ENCODE data around the gene LPCAT1.
A peak's percentile ranks its signal among the peaks of the same experiment; 100 is the strongest.

Gene LPCAT1

DNA sequence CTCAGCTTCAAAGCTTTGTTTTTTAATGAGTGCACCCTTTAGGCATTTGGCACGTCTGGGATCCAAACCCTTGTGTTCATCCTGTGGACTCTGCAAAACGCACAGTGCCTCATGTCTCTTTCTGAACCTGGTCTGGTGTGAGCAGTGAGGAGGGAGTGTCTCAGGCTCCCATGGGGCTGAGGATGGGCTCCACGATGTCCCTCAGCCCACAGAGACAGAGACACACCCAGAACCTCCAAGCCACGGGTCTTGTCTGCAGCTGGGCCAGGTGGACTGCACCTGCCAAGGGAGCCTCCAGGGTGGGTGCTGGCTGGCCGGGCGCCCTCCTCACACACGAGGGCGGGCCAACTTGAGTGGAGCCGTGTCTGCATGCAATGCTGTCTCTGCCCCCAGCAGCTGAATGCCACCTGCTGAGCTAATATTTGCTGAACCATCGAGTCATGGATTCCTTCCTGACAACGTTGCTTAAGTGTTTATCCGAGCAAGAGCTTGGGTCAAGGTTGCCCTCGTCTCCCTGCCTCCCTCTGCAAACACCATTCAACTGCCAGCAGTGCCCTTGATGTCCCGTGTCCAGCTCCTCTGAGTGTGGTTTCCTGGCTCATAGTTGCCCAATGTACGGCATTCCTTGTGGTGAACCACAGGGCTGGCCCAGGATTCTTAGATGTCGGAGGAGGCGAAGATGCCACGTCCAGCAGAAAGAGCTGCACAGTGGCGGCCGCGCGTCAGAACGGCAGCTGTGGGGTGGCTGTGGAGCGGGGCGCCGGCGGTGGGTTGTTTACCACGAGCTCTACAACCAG lies 31.4 kb upstream of the LPCAT1 start:
- DNase-seq (ENCODE audit: low spot score), result no peak

- DNase-seq (ENCODE audit: low spot score), result no peak
Observed at GRCh38 chr5:1554410-1554967, 30.7 kb upstream of the LPCAT1 start.

- no peak for DNase-seq (ENCODE audit: low spot score)
Observed at GRCh38 chr5:1553539-1554409, 30.0 kb upstream of the LPCAT1 start.

DNA sequence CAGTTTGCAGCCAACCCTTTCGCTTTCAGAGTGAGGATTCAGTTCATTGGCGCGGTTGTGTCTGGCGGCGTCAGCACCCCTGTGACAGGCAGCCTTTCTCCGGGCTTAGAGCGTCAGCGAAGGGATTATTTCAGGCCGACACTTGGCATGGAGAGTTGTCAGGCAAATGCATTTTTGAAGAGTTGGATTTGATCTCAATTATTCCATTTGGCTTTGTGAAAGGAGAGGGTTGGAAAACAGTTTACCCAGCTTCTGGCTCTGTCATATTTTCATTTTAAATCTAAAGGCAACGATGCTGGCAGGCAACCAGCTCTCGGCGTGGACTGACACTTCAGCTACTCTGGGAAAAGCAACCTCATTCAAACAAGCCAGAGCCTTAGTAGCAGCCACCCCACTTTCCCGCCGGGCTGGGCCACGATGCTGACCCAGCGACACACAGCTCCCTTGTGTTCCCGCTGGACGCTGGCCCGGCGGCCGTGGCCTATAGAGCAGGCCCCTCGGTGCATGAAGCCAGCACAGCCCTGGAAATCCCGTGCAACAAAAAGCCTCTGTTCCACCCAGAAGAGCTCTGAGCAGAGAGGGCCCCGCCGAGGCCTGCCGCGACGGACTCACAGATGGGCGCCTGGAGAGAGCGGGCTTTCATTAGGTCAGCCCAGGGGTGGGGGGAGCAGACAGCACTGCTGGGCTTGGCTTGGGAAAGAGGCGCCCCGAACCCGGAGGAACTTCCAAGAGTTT lies 28.9 kb upstream of the LPCAT1 start:
- DNase-seq (ENCODE audit: low spot score), result peak; percentile 33

GRCh38 chr5:1551426-1552301 lies 27.9 kb upstream of the LPCAT1 start:
- no peak for DNase-seq (ENCODE audit: low spot score)

DNA sequence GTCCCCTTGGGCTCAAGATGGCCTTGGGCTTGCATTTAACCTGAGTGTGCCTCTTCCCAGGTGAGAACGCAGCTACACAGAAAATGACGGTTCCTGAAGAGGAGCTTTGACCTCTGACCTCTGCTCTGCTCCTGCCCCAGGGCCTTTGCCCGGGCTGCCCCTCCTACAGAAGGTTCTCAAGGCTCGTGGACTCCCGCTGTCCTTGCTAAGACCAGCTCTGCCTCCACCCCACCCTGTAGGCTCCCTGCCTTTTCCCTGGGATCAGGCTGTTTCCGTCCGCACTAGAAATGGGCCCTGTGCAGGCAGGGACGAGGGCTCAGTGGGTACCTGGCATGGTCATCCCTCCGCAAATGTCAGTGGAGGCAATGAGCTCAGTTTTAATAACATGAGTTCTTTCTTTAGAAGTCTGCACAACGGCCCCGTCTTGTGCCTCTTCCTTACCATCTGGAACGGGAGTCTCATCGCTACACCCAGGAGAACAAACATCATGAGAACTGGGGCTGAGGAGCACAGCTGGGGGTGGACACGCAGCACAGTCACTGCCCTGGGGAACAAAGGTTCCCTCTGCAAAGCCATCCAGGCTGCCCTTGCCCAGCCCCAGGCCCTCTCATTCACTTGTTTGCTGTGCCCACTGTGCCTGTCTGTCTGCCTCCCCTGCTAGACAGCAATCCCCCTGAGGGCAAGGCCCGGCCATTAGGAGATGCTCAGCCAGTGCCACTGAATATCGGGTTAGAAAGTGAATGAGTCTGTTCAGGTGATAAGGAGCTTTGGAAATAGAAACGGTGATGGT lies 26.7 kb upstream of the LPCAT1 start:
- DNase-seq (ENCODE audit: low spot score), result no peak

- no peak for DNase-seq (ENCODE audit: low spot score)
Observed at GRCh38 chr5:1549475-1550030, 25.8 kb upstream of the LPCAT1 start.

DNA sequence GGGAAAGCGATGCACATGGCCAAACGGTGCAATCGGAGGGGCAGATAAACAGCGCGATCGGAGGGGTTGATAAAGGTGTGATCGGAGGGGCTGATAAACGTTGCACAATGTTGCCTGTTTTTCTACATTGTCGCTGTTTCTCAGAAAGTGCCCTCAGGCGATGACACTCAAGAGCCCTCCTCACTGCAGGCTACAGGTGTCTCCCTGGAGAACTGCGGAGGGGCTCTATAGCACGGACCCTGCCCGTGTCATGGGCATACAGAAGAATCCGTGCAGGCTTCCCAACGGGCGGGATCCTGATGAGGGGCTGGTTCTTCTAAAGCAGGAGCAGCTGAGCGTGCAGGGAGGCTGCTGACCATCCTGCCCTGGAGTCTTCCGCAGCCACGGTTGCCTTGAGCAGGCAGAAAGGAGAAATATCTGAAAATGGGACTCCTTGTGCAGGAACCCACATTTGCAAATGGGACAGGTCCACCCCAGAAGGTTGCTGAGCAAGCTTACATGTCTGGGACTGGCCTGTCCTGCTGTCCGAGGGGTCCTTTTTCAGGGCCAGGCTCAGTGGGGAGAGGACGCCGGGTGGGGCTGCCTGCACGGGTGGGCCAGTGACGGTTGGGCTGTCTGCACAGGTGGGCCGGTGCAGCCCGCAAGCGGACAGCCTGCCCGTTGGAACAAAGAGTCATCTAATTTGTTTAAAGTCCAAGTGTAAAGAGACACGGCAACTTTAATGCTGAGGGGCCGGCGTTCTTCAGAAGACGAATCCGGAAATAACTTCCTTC lies 25.1 kb upstream of the LPCAT1 start:
- no peak for DNase-seq (ENCODE audit: low spot score)

GRCh38 chr5:1547655-1548054 lies 23.9 kb upstream of the LPCAT1 start:
- DNase-seq (ENCODE audit: low spot score), result no peak

- DNase-seq (ENCODE audit: low spot score), result no peak
Observed at GRCh38 chr5:1547236-1547635, 23.5 kb upstream of the LPCAT1 start.

- no peak for DNase-seq (ENCODE audit: low spot score)
Observed at GRCh38 chr5:1546556-1546955, 22.8 kb upstream of the LPCAT1 start.

- no peak for DNase-seq (ENCODE audit: low spot score)
Observed at GRCh38 chr5:1545805-1546355, 22.1 kb upstream of the LPCAT1 start.

DNA sequence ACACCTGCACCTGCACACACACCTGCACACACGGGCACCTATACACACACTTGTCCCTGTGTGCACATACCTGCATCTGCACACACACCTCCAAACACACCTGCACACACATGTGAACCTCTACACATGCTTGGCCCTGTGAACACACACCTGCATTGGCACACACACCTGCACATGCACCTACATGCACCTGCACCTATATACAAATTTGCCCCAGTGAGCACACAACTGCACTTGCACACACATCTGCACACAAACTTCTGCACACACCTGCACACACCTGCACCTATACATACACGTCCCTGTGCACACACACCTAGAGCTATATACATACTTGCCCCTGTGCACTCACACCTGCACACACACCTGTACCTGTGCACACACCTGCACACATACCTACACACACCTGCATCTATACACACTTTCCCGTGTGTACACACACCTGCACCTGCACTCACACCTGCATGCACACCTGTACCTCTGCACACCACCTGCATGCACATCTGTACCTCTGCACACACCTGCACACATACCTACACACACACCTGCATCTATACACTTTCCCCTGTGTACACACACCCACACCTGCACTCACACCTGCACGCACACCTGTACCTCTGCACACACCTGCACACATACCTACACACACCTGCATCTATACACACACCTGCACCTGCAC lies 21.5 kb upstream of the LPCAT1 start:
- no peak for DNase-seq (ENCODE audit: low spot score)

DNA sequence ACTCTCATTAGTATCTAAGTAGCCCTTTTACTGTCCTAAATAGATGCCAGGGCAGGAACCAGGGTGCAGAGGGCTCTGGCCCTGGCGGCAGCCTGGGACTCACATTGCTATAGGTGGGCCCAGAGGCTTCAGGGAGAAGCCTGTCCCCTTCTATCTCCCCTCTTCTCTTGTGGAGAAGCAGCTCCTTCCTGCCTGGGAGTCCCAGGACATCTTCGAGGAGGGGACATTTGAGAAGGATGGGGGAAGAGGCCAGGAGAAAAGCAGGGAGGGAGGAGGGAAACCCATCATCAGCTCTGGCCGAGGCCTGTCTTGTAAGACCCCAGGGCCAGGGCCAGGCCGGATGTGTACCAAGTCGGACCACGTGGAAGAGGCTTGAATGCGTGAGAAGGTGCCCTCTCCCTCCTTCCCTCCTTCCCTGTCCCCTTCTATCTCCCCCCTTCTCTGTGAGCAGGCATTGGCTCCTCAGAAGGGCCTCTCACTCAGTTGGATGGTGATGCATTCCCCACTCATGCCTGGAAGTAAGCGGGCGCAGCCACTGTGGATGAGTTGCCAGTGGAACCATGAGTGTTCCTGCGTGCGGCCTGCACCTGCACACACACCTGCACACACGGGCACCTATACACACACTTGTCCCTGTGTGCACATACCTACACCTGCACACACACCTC lies 20.7 kb upstream of the LPCAT1 start:
- DNase-seq (ENCODE audit: low spot score), result no peak

DNA sequence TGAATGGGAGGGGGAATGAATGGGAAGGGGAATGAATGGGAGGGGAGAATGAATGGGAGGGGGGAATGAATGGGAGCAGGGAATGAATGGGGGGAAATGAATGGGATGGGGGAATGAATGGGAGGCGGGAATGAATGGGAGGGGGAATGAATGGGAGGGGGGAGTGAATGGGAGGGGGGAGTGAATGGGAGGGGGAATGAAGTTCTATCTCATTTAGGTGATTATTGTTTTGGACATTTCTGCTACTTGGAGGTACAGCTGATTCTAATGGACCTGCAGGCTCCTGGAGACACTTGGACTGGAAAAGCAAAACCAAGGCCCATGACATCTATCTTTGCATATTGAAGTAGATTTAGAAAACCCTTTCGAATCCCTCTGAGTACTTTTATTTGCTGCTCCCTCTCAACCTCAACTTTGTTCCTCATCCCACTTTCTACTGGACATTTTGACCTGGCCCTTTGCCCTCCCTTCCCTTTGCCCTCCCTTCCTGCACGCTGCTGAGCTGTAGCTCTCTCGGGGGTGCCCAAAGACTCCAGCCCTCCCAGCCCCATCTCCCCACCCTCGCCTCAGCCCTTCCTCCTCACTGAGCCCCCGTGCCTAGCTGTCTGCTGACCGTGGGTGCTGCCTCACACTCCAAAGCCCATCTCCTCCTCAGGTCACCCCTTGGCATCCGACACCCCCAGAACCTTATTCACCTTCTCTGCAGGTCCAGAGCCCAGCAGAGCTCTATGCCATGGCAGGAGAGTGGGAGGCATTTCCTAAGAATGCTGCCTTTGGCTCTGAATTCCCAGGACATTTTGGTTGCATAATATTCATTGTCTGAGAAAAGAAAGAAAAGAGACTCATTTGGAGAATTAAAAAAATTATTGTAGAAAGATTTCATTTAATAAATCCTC lies 19.9 kb upstream of the LPCAT1 start:
- no peak for DNase-seq (ENCODE audit: low spot score)

DNA sequence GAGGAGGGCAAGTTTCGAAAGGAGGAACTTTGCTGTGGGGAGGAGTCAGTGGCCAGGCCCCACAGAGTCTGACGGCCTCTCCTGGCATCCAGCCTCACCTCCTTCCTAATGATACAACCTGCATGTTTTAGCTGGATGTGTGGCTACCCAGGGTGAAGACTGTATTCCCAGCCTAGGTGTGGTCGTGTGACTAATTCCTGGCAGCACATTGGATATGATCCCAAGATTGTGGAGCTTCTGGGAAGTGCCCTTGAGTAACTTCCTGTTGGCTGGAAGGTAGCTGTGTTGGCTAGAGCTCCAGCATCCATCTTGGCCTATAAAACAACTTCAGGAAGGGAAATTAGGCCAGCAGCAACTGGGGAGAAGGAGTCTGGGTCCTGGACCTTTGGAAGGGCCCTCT lies 19.0 kb upstream of the LPCAT1 start:
- no peak for DNase-seq (ENCODE audit: low spot score)

Measured in COLO829 (cell line).